GM19043 (cell line): ENCODE data around the gene TET1.
A peak's percentile ranks its signal among the peaks of the same experiment; 100 is the strongest.
"Not testable (repeated sequence)": the region's sequence is repeated elsewhere in the genome, so short reads cannot be mapped to it uniquely, and the experiment has no call there.

Experiments
- ATAC-seq: cut with Tn5 transposase; IDR thresholded peaks from one replicate; pipeline ENCODE4 v1.9.1; 2021; ENCODE audit warnings: low read depth; ENCODE audit not compliant: unreplicated experiment

Gene TET1

GRCh38 chr10:68560186-68560942 is at the start of gene TET1:
Gene TET1, plus strand, starts transcription at chr10:68560337. Its CDS starts 12,002 bp downstream, at chr10:68572339.
- ATAC-seq: no peak

- not testable (repeated sequence) for ATAC-seq
Measured at GRCh38 chr10:68516216-68516615, 43.9 kb upstream of the TET1 start.

GRCh38 chr10:68516766-68517165 is 43.4 kb upstream of the TET1 start:
- no peak for ATAC-seq

GRCh38 chr10:68517188-68517587 is 42.9 kb upstream of the TET1 start:
- ATAC-seq: no peak

GRCh38 chr10:68518609-68519008 is 41.5 kb upstream of the TET1 start:
- ATAC-seq: not testable (repeated sequence)

GRCh38 chr10:68525490-68526038 is 34.6 kb upstream of the TET1 start:
- ATAC-seq: not testable (repeated sequence)

- ATAC-seq: peak; percentile 31
Measured at GRCh38 chr10:68526634-68527307, 33.4 kb upstream of the TET1 start.

- ATAC-seq: no peak
Measured at GRCh38 chr10:68536973-68537372, 23.2 kb upstream of the TET1 start.

- no peak for ATAC-seq
Measured at GRCh38 chr10:68537796-68538195, 22.3 kb upstream of the TET1 start.

- no peak for ATAC-seq
Measured at GRCh38 chr10:68543004-68543918, 16.9 kb upstream of the TET1 start.

GRCh38 chr10:68550747-68551411 is 9.3 kb upstream of the TET1 start:
- peak; percentile 84 for ATAC-seq

- ATAC-seq: no peak
Measured at GRCh38 chr10:68553138-68553537, 7.0 kb upstream of the TET1 start.

- no peak for ATAC-seq
Measured at GRCh38 chr10:68553599-68553998, 6.5 kb upstream of the TET1 start.

GRCh38 chr10:68558478-68558877 is 1.7 kb upstream of the TET1 start:
- no peak for ATAC-seq

- no peak for ATAC-seq
Measured at GRCh38 chr10:68559251-68559650, 886 bp upstream of the TET1 start.

GRCh38 chr10:68559841-68560185 is 324 bp upstream of the TET1 start:
- ATAC-seq: no peak

GRCh38 chr10:68560943-68561864 is 1.1 kb downstream of the TET1 start:
- no peak for ATAC-seq

- no peak for ATAC-seq
Measured at GRCh38 chr10:68561865-68562649, 1.9 kb downstream of the TET1 start.
